C4-2B (cell line): ENCODE data around the gene MED25.

ENCODE experiments used
- H3K27ac ChIP-seq: fragments of 450-650 bp; 2 replicates; pipeline ENCODE4 v1.5.1; 2017
- CTCF ChIP-seq: fragments of 450-650 bp; conservative IDR thresholded peaks from 2 replicates; pipeline ENCODE4 v1.5.1; 2017; ENCODE audit warnings: mild to moderate bottlenecking
- ZFX ChIP-seq: fragments of 450-650 bp; IDR thresholded peaks from 2 replicates; pipeline ENCODE4 v1.6.1; 2017

MED25 gene

GRCh38 chr19:49838885-49839588, 20.9 kb downstream of the MED25 start:
- H3K27ac ChIP-seq: no peak overlapping the region
- TF ChIP-seq ZFX (no peak), CTCF (no peak)

- TF ChIP-seq CTCF: no peak
- TF ChIP-seq ZFX: no peak
- no peak overlapping the region for H3K27ac ChIP-seq
Observed at GRCh38 chr19:49839713-49840112, 21.6 kb downstream of the MED25 start.

GRCh38 chr19:49840321-49840720, 22.2 kb downstream of the MED25 start:
- H3K27ac ChIP-seq: no peak overlapping the region
- no peak for TF ChIP-seq ZFX
- TF ChIP-seq CTCF: no peak

- no peak overlapping the region for H3K27ac ChIP-seq
- TF ChIP-seq CTCF (no peak), ZFX (no peak)
Observed at GRCh38 chr19:49840736-49841249, 22.7 kb downstream of the MED25 start.

GRCh38 chr19:49843265-49843664, 25.2 kb downstream of the MED25 start:
- H3K27ac ChIP-seq: no peak overlapping the region
- TF ChIP-seq CTCF: no peak

GRCh38 chr19:49844138-49845095, 26.3 kb downstream of the MED25 start:
- no peak overlapping the region for H3K27ac ChIP-seq
- TF ChIP-seq ZFX (no peak), CTCF (no peak)

GRCh38 chr19:49845414-49845813, 27.3 kb downstream of the MED25 start:
- H3K27ac ChIP-seq: no peak overlapping the region

More at GRCh38 chr19:49845414-49845813, 27.3 kb downstream of the MED25 start:
- TF ChIP-seq CTCF: no peak
- TF ChIP-seq ZFX: no peak
